RWPE2 (cell line): ENCODE measurements around the gene KPNB1.

Experiments
- ATAC-seq: fragments of 200-7000 bp; cut with Tn5 transposase; 3 replicates; pipeline ENCODE4 v1.9.1; 2021; ENCODE audit warnings: low read depth
- DNase-seq: peaks from one replicate; pipeline ENCODE4 v3.0.0-alpha.2; 2020; ENCODE audit warnings: low spot score
- H3K27ac ChIP-seq: fragments of 450-650 bp; 2 replicates; pipeline ENCODE4 v1.5.1; 2017; ENCODE audit warnings: mild to moderate bottlenecking; ENCODE audit not compliant: poor library complexity, severe bottlenecking
- H3K27me3 ChIP-seq: fragments of 250-450 bp; sonication (Bioruptor Pico); 2 replicates; pipeline ENCODE4 v1.5.1; 2021; ENCODE audit warnings: mild to moderate bottlenecking, moderate library complexity; ENCODE audit not compliant: insufficient read depth, poor library complexity, severe bottlenecking
- H3K36me3 ChIP-seq: fragments of 250-450 bp; sonication (Bioruptor Pico); 2 replicates; pipeline ENCODE4 v1.5.1; 2020; ENCODE audit warnings: low read depth, mild to moderate bottlenecking, moderate library complexity
- H3K4me1 ChIP-seq: fragments of 250-450 bp; sonication (Bioruptor Pico); 2 replicates; pipeline ENCODE4 v1.5.1; 2021; ENCODE audit warnings: mild to moderate bottlenecking, moderate library complexity; ENCODE audit not compliant: insufficient read depth, poor library complexity, severe bottlenecking
- H3K4me3 ChIP-seq: fragments of 250-450 bp; sonication (Bioruptor Pico); 2 replicates; pipeline ENCODE4 v1.5.1; 2021; ENCODE audit warnings: mild to moderate bottlenecking, moderate library complexity; ENCODE audit not compliant: severe bottlenecking
- H3K9me3 ChIP-seq: fragments of 250-450 bp; sonication (Bioruptor Pico); 2 replicates; pipeline ENCODE4 v1.5.1; 2021; ENCODE audit warnings: mild to moderate bottlenecking, moderate library complexity; ENCODE audit not compliant: severe bottlenecking
- TF ChIP-seq, protein P1 (sequence below): fragments of 450-650 bp; IDR thresholded peaks from one replicate; pipeline ENCODE4 v1.5.1; 2017; ENCODE audit warnings: mild to moderate bottlenecking, moderate library complexity; ENCODE audit not compliant: poor library complexity, severe bottlenecking

KPNB1 gene

DNA sequence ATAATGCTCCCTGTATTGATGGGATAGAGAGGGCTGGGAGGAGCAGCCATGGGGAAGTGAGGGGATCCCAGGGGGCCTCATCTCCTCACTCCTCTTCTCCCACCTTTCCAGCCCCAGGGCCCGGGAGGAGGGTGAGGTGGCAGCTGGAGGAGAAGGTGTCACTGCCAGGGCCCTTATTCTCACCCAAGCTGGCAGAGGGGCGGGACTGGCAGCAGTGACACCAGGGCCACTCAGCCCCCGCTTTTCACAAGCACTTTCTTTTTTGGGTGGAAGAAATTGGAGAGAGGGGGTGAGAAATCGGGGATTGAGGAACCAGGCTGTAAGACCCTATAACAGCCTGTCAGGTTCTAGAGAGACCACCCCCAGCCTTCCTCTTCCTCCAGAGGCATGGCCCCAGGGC is 81.0 kb downstream of the KPNB1 start:
- no peak overlapping the region for H3K4me3 ChIP-seq
- TF ChIP-seq, protein P1, sequence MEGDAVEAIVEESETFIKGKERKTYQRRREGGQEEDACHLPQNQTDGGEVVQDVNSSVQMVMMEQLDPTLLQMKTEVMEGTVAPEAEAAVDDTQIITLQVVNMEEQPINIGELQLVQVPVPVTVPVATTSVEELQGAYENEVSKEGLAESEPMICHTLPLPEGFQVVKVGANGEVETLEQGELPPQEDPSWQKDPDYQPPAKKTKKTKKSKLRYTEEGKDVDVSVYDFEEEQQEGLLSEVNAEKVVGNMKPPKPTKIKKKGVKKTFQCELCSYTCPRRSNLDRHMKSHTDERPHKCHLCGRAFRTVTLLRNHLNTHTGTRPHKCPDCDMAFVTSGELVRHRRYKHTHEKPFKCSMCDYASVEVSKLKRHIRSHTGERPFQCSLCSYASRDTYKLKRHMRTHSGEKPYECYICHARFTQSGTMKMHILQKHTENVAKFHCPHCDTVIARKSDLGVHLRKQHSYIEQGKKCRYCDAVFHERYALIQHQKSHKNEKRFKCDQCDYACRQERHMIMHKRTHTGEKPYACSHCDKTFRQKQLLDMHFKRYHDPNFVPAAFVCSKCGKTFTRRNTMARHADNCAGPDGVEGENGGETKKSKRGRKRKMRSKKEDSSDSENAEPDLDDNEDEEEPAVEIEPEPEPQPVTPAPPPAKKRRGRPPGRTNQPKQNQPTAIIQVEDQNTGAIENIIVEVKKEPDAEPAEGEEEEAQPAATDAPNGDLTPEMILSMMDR, result no peak
- H3K36me3 ChIP-seq, result no peaks in the 10 kb centered on the region
- H3K27ac ChIP-seq, result no peak overlapping the region
- H3K9me3 ChIP-seq, result no peaks in the 10 kb centered on the region
- ATAC-seq (no peak), DNase-seq (peak; percentile 29)
- H3K4me1 ChIP-seq, result no peaks in the 10 kb centered on the region
- peaks cover 57% of the 10 kb centered on the region for H3K27me3 ChIP-seq

- no peaks in the 10 kb centered on the region for H3K36me3 ChIP-seq
- H3K27ac ChIP-seq, result no peak overlapping the region
- peak; percentile 14 for DNase-seq
- no peak for ATAC-seq
- no peak overlapping the region for H3K4me3 ChIP-seq
- H3K9me3 ChIP-seq, result no peaks in the 10 kb centered on the region
- H3K27me3 ChIP-seq, result peaks cover 57% of the 10 kb centered on the region
- TF ChIP-seq, protein P1, result no peak
- H3K4me1 ChIP-seq, result no peaks in the 10 kb centered on the region
Measured at GRCh38 chr17:47731396-47731795, 81.7 kb downstream of the KPNB1 start.

DNA sequence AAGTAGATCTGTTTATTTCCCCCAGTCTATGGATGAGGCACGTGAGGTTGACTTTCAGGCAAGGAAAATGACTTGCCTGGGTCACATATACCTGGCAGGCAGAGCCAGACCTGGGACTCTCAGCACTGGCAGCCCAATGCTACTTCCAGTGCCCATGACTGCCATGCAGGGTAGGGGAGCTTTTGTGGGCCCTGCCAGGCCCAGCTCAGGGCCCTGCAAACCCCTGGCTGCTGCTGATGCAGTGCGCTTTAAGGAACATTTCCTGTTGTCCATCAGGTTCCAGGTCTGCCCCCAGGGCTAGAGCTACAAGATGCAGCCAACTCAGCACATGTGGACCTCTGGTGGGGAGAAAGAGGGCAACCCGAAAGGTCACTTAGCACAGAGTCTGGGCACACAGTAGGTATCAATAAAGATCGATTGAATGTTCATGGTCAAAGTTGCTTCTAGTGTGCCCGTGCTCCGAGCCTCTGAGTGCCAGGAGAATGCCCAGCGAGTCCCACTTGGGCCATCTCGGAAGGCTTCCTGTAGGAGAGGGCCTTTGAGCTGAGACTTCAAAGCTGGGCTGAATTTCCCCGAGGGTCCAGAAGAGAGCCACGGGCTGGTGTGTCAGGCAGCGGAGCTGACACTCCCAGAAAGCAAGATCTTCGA is 82.8 kb downstream of the KPNB1 start:
- TF ChIP-seq, protein P1, result no peak
- no peaks in the 10 kb centered on the region for H3K9me3 ChIP-seq
- no peak overlapping the region for H3K4me3 ChIP-seq
- peaks cover 57% of the 10 kb centered on the region for H3K27me3 ChIP-seq
- H3K4me1 ChIP-seq, result no peaks in the 10 kb centered on the region
- peak; percentile 29 for DNase-seq
- no peak overlapping the region for H3K27ac ChIP-seq
- no peaks in the 10 kb centered on the region for H3K36me3 ChIP-seq
- no peak for ATAC-seq

DNA sequence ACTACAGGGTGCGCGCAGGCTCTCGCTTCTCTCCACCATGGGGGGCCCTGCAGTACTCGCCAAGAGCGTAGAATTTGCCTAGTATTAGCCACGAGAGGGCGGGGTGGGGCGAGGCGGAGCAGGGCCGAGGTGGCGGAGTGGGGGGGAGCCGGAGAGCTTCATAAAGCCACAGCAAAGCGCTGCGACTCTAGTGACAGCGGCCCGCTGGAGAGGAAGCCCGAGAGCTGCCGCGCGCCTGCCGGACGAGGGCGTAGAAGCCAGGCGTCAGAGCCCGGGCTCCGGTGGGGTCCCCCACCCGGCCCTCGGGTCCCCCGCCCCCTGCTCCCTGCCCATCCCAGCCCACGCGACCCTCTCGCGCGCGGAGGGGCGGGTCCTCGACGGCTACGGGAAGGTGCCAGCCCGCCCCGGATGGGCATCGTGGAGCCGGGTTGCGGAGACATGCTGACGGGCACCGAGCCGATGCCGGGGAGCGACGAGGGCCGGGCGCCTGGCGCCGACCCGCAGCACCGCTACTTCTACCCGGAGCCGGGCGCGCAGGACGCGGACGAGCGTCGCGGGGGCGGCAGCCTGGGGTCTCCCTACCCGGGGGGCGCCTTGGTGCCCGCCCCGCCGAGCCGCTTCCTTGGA is 83.4 kb downstream of the KPNB1 start, which contains the start of gene TBX21:
TSS of gene TBX21 (plus strand) at position 190 of the 627 bp plus-strand sequence. CDS start at position 409, 219 bp downstream.
- Histone ChIP-seq H3K4me3 (peak within 1 kb of the TSS; percentile 17), H3K4me1 (no peaks in the 10 kb centered on the region), H3K9me3 (no peaks in the 10 kb centered on the region), H3K36me3 (no peaks in the 10 kb centered on the region), H3K27me3 (peaks cover 57% of the 10 kb centered on the region), H3K27ac (no peak within 1 kb of the TSS)
- TF ChIP-seq, protein P1, result peak; percentile 31
- ATAC-seq (peak; percentile 62), DNase-seq (peak; percentile 75)
